Pancreas (tissue), 10 donors: ENCODE results near the gene GRM4. TPM values are rescaled to one million over a fixed set of nuclear protein-coding genes. Genes with fewer than 3 reads are reported as not detected.
A peak's percentile ranks its signal among the peaks of the same experiment; 100 is the strongest.
"Not testable (repeated sequence)": the region's sequence is repeated elsewhere in the genome, so short reads cannot be mapped to it uniquely, and the experiment has no call there.

ENCODE experiments used
- ATAC-seq, 4 donors: fragments of 200-7000 bp; cut with Tn5 transposase; one replicate each; pipeline versions ENCODE4 v1.8.0 to v1.9.1; 2020; ENCODE audit warnings: mild to moderate bottlenecking in 4 of 4, moderate library complexity in 4 of 4
- DNase-seq, 6 donors: peaks; one replicate each; pipeline ENCODE4 v3.0.0-alpha.2; 2020
- FAIRE-seq: peaks from 2 replicates; lab custom pipeline; 2012; peaks lifted over from hg19 to GRCh38; lab: Jason Lieb, UNC
- H3K27ac ChIP-seq, 4 donors: fragments of 200-600 bp; sonication (generic); 1 replicate in 3 of 4; 2 replicates in 1 of 4; pipeline versions ENCODE4 v1.5.0 to v1.8.0; 2020
- H3K27me3 ChIP-seq, 4 donors: fragments of 200-600 bp; one replicate each; pipeline ENCODE4 v1.8.0; 2021
- H3K36me3 ChIP-seq, 3 donors: fragments of 200-600 bp; sonication (generic) in 1 of 3; one replicate each; pipeline versions ENCODE4 v1.5.0 to v1.8.0; 2020 to 2021
- H3K4me1 ChIP-seq, 3 donors: fragments of 200-600 bp; one replicate each; pipeline ENCODE4 v1.8.0; 2021
- H3K4me3 ChIP-seq, 4 donors: fragments of 200-600 bp; sonication (generic) in 2 of 4; one replicate each; pipeline versions ENCODE4 v1.5.0 to v1.8.0; 2020 to 2021
- H3K9me3 ChIP-seq, 4 donors: fragments of 200-600 bp; one replicate each; pipeline ENCODE4 v1.8.0; 2021
- CTCF ChIP-seq, 4 donors: fragments of 200-600 bp; sonication (generic) in 3 of 4; IDR thresholded peaks; one replicate each; pipeline versions ENCODE4 v1.5.0 to v1.8.0; 2021; ENCODE audit warnings: antibody characterized with exemption in 4 of 4
- WGBS, 2 donors: extraction: QIAGEN DNeasy Blood & Tissue Kit; methylation state at CpG; one replicate each; pipeline ENCODE4 v1.1.7; 2013; 5-methylcytosine and 5-hydroxymethylcytosine counted together
- intact Hi-C, 3 donors: fragments of 100-400 bp; cut with DNase I; formaldehyde crosslinking; loops; one replicate each; pipeline versions ENCODE4 v1.11.1 to v1.14.2; 2022
- polyA plus RNA-seq, 2 donors: library from polyadenylated mRNA; stranded (reverse); fragments of 200-250 nt; gene quantifications; one replicate each; pipeline ENCODE4 v1.2.3, GENCODE V29; 2013
- total RNA-seq, 6 donors: library from RNA; stranded (reverse); fragmentation: NEBNext Ultra II Directional in 4 of 6; extraction: Animal tissue kit (Norgen Biotek cat#: 25700) in 4 of 6; gene quantifications; one replicate each; pipeline versions ENCODE4 v1.2.1 to v1.2.4, GENCODE V29; 2021 to 2023
- donor health status: healthy with polysubstance abuse.
- donor health status: DM: no; HTN: no; CAD: no; lungs with moderate emphysema.
- donor health status: DM: no; HTN: no; CAD: no.
- donor health status: control.
- donor health status: control.
- donor health status: Bipolar disorder and iron deficiency.
- donor health status: DM: yes; HTN: yes; CAD: no.
- donor health status: DM: no; HTN: no; CAD: no.
- donor health status: DM: no; HTN: no; CAD: no.
- donor health status: DM: yes; HTN: yes; CAD: no.

The GRM4 gene
- total and polyA plus RNA-seq, 8 donors, result 0.23 to 6.8 (median 1.3) TPM

GRCh38 chr6:34018026-34018425, 127.9 kb downstream of the GRM4 start:
- WGBS, 2 donors, result 68 to 72% methylated on average over 6 of the region's 6 CpGs
- ATAC-seq (no peak), FAIRE-seq (no peak), DNase-seq (no peak)
- no peak overlapping the region for H3K27ac ChIP-seq
- no peak for TF ChIP-seq CTCF (IDR thresholded peaks at IDR 0.05)
- no peaks in the 10 kb centered on the region for H3K36me3 ChIP-seq
- intact Hi-C loops, result no loop called here
- H3K4me1 ChIP-seq, result no peaks in the 10 kb centered on the region
- no peaks in the 10 kb centered on the region for H3K27me3 ChIP-seq
- no peak overlapping the region for H3K4me3 ChIP-seq
- no peaks in the 10 kb centered on the region for H3K9me3 ChIP-seq

- WGBS, 2 donors, result 89 to 94% methylated on average over 51 to 54 of the region's 54 CpGs
- FAIRE-seq, result no peak
Observed at GRCh38 chr6:34017106-34017805, 128.6 kb downstream of the GRM4 start.

GRCh38 chr6:34016573-34016972, 129.3 kb downstream of the GRM4 start:
- H3K27ac ChIP-seq, H3K36me3 ChIP-seq, H3K4me1 ChIP-seq, FAIRE-seq, DNase-seq, ATAC-seq, intact Hi-C loops, H3K9me3 ChIP-seq, H3K27me3 ChIP-seq, H3K4me3 ChIP-seq: not testable (repeated sequence)
- 92 to 96% methylated on average over 3 of the region's 3 CpGs for WGBS, 2 donors

More at GRCh38 chr6:34017106-34017805, 128.6 kb downstream of the GRM4 start:
- no peak for ATAC-seq
- intact Hi-C loops, result no loop called here
- TF ChIP-seq CTCF (IDR thresholded peaks at IDR 0.05), result no peak
- Histone ChIP-seq H3K4me1 (no peaks in the 10 kb centered on the region), H3K27me3 (no peaks in the 10 kb centered on the region), H3K27ac (no peak overlapping the region), H3K36me3 (no peaks in the 10 kb centered on the region), H3K4me3 (no peak overlapping the region), H3K9me3 (no peaks in the 10 kb centered on the region)
- DNase-seq, result no peak

- no peak overlapping the region for H3K4me3 ChIP-seq
- no peaks in the 10 kb centered on the region for H3K4me1 ChIP-seq
- no peaks in the 10 kb centered on the region for H3K36me3 ChIP-seq
- DNase-seq (no peak), ATAC-seq (no peak), FAIRE-seq (no peak)
- TF ChIP-seq CTCF (IDR thresholded peaks at IDR 0.05), result no peak
- H3K27me3 ChIP-seq, result no peaks in the 10 kb centered on the region
- H3K27ac ChIP-seq, result no peak overlapping the region
- 56 to 58% methylated on average over 6 of the region's 6 CpGs for WGBS, 2 donors
- no peaks in the 10 kb centered on the region for H3K9me3 ChIP-seq
- intact Hi-C loops, result no loop called here
Observed at GRCh38 chr6:34015586-34015985, 130.3 kb downstream of the GRM4 start.

- Histone ChIP-seq H3K36me3 (no peaks in the 10 kb centered on the region), H3K4me3 (no peak overlapping the region), H3K4me1 (no peaks in the 10 kb centered on the region), H3K27ac (no peak overlapping the region), H3K27me3 (no peaks in the 10 kb centered on the region), H3K9me3 (no peaks in the 10 kb centered on the region)
- intact Hi-C loops, result no loop called here
- TF ChIP-seq CTCF (IDR thresholded peaks at IDR 0.05), result no peak
- 45 to 50% methylated on average over 5 of the region's 5 CpGs for WGBS, 2 donors
- ATAC-seq, result no peak
- DNase-seq, result peak in 1 of 6 donors; percentile 15
- FAIRE-seq, result no peak
Observed at GRCh38 chr6:34011264-34011663, 134.6 kb downstream of the GRM4 start.
